Measurements from ENCODE around the gene ERMARD. TPM values are rescaled to one million over a fixed set of nuclear protein-coding genes. Genes with fewer than 3 reads are reported as not detected.

The ERMARD gene
- total RNA-seq, 4 donors from 2014 or later: 14.3 to 31.9 (median 16.8) TPM

GRCh38 chr6:169807229-169807628 lies 55.8 kb downstream of the ERMARD start:
- H3K9me3 ChIP-seq: no peaks in the 10 kb centered on the region

GRCh38 chr6:169807699-169808607 lies 56.5 kb downstream of the ERMARD start:
- H3K4me3 ChIP-seq: no peak overlapping the region
- no peaks in the 10 kb centered on the region for H3K4me1 ChIP-seq
- whole genome bisulfite sequencing, 2 donors (ENCODE audit: low coverage in 1 of 2): 75 to 76% methylated on average over 2 of the region's 9 CpGs
- ATAC-seq: no peak
- peaks cover 29% of the 10 kb centered on the region for H3K27me3 ChIP-seq
- no peak for TF ChIP-seq POLR2AphosphoS5 (IDR thresholded peaks at IDR 0.05)
- no peak for TF ChIP-seq EP300 (IDR thresholded peaks at IDR 0.05)
- TF ChIP-seq CTCF (IDR thresholded peaks at IDR 0.05): no peak
- TF ChIP-seq POLR2A (IDR thresholded peaks at IDR 0.05): no peak
- H3K36me3 ChIP-seq: no peaks in the 10 kb centered on the region
- no peak overlapping the region for H3K27ac ChIP-seq
- H3K9me3 ChIP-seq: no peaks in the 10 kb centered on the region

More at GRCh38 chr6:169807229-169807628, 55.8 kb downstream of the ERMARD start:
- Histone ChIP-seq H3K4me1 (no peaks in the 10 kb centered on the region), H3K27ac (no peak overlapping the region), H3K36me3 (no peaks in the 10 kb centered on the region), H3K27me3 (peaks cover 29% of the 10 kb centered on the region), H3K4me3 (no peak overlapping the region)
- TF ChIP-seq POLR2AphosphoS5 (IDR thresholded peaks at IDR 0.05): no peak
- TF ChIP-seq POLR2A (IDR thresholded peaks at IDR 0.05): no peak
- no peak for TF ChIP-seq EP300 (IDR thresholded peaks at IDR 0.05)
- no peak for TF ChIP-seq CTCF (IDR thresholded peaks at IDR 0.05)
- no CpG with 5 or more reads among the region's 1 CpG for WGBS, 2 donors (ENCODE audit: low coverage in 1 of 2)
- no peak for ATAC-seq

GRCh38 chr6:169808608-169808967 lies 57.2 kb downstream of the ERMARD start:
- Histone ChIP-seq H3K4me3 (no peak overlapping the region), H3K9me3 (no peaks in the 10 kb centered on the region), H3K27me3 (peaks cover 25% of the 10 kb centered on the region), H3K27ac (no peak overlapping the region), H3K36me3 (no peaks in the 10 kb centered on the region), H3K4me1 (no peaks in the 10 kb centered on the region)
- no peak for TF ChIP-seq POLR2A (IDR thresholded peaks at IDR 0.05)
- no peak for TF ChIP-seq EP300 (IDR thresholded peaks at IDR 0.05)
- no peak for TF ChIP-seq CTCF (IDR thresholded peaks at IDR 0.05)
- no peak for TF ChIP-seq POLR2AphosphoS5 (IDR thresholded peaks at IDR 0.05)
- WGBS, 2 donors (ENCODE audit: low coverage in 1 of 2): 60% methylated on average over 3 of the region's 3 CpGs; no CpG with 5 or more reads in 1 of the 2 donors
- ATAC-seq: no peak

- no peak overlapping the region for H3K27ac ChIP-seq
- TF ChIP-seq EP300 (IDR thresholded peaks at IDR 0.05) (no peak), POLR2A (IDR thresholded peaks at IDR 0.05) (no peak), POLR2AphosphoS5 (IDR thresholded peaks at IDR 0.05) (no peak), CTCF (IDR thresholded peaks at IDR 0.05) (no peak)
- peaks cover 20% of the 10 kb centered on the region for H3K27me3 ChIP-seq
- no peak for ATAC-seq
- no peak overlapping the region for H3K4me3 ChIP-seq
- 84% methylated on average over 4 of the region's 4 CpGs; no CpG with 5 or more reads in 1 of the 2 donors for WGBS, 2 donors (ENCODE audit: low coverage in 1 of 2)
- no peaks in the 10 kb centered on the region for H3K9me3 ChIP-seq
- H3K4me1 ChIP-seq: no peaks in the 10 kb centered on the region
- H3K36me3 ChIP-seq: no peaks in the 10 kb centered on the region
Measured at GRCh38 chr6:169809386-169809785, 58.0 kb downstream of the ERMARD start.

Measured in gastroesophageal sphincter (tissue), 4 donors.